PC-3 (cell line): ENCODE measurements around the gene DSEL. TPM values are rescaled to one million over a fixed set of nuclear protein-coding genes. Genes with fewer than 3 reads are reported as not detected.

Experiments used
- ATAC-seq: fragments of 200-7000 bp; cut with Tn5 transposase; 2 replicates; pipeline ENCODE4 v1.9.1; 2020; ENCODE audit warnings: mild to moderate bottlenecking, moderate library complexity
- BruUV-seq: library from RNA; stranded (reverse); fragments of 400-500 nt; replicated peaks from 2 replicates; lab custom pipeline; 2021; lab: Mats Ljungman, UMichigan
- CTCF ChIA-PET: fragments of 300-600 bp; sonication (Branson Sonifier 250); formaldehyde crosslinking; loops from one replicate; lab custom pipeline; 2022; ENCODE audit warnings: antibody characterized with exemption; lab: Charles Lee
- POLR2A ChIA-PET: fragments of 300-600 bp; sonication (Branson Sonifier 250); formaldehyde crosslinking; loops from one replicate; lab custom pipeline; 2022; ENCODE audit warnings: antibody characterized with exemption; ENCODE audit not compliant: unreplicated experiment; lab: Charles Lee
- DNase-seq: peaks from one replicate; pipeline ENCODE4 v3.0.0-alpha.2; 2015
- H2AFZ ChIP-seq: fragments of 300-600 bp; sonication (generic); 2 replicates; pipeline ENCODE4 v1.6.0; 2016; ENCODE audit warnings: antibody characterized with exemption, low read length
- H3F3A ChIP-seq: fragments of 300-600 bp; sonication (generic); one replicate; pipeline ENCODE4 v1.6.0; 2017; ENCODE audit warnings: antibody characterized with exemption, low read length, control low read depth, mild to moderate bottlenecking; ENCODE audit not compliant: unreplicated experiment
- H3K27ac ChIP-seq: fragments of 300-600 bp; sonication (generic); 2 replicates; pipeline ENCODE4 v1.5.1; 2016; ENCODE audit warnings: mild to moderate bottlenecking, low read length
- H3K27me3 ChIP-seq: fragments of 300-600 bp; sonication (generic); 2 replicates; pipeline ENCODE4 v1.6.1; 2016; ENCODE audit warnings: low read length, mixed read lengths
- H3K36me3 ChIP-seq: fragments of 300-600 bp; sonication (generic); 2 replicates; pipeline ENCODE4 v1.6.1; 2016; ENCODE audit warnings: low read depth, mixed run types, low read length, mixed read lengths
- H3K4me1 ChIP-seq: fragments of 300-600 bp; sonication (generic); 2 replicates; pipeline ENCODE4 v1.5.1; 2016; ENCODE audit warnings: low read length; ENCODE audit not compliant: insufficient read depth
- H3K4me2 ChIP-seq: fragments of 300-600 bp; sonication (generic); 2 replicates; pipeline ENCODE4 v1.6.0; 2016; ENCODE audit warnings: low read length
- H3K4me3 ChIP-seq: fragments of 300-600 bp; sonication (generic); 2 replicates; pipeline ENCODE4 v1.5.1; 2016; ENCODE audit warnings: mild to moderate bottlenecking, low read length, mixed read lengths
- H3K79me2 ChIP-seq: fragments of 300-600 bp; sonication (generic); 2 replicates; pipeline ENCODE4 v1.6.1; 2017; ENCODE audit warnings: low read length, mixed read lengths
- H3K9ac ChIP-seq: fragments of 300-600 bp; sonication (generic); 2 replicates; pipeline ENCODE4 v1.6.0; 2016; ENCODE audit warnings: mild to moderate bottlenecking, low read length
- H3K9me2 ChIP-seq: fragments of 300-600 bp; sonication (generic); replicated peaks from 2 replicates; pipeline ENCODE4 v1.6.1; 2016; ENCODE audit warnings: mixed run types, low read length, mixed read lengths
- H3K9me3 ChIP-seq: fragments of 300-600 bp; sonication (generic); 2 replicates; pipeline ENCODE4 v1.6.1; 2016; ENCODE audit warnings: low read length, mixed read lengths
- H4K20me1 ChIP-seq: fragments of 300-600 bp; sonication (generic); 2 replicates; pipeline ENCODE4 v1.6.1; 2016; ENCODE audit warnings: low read length, mixed read lengths
- CTCF ChIP-seq: fragments of 300-600 bp; sonication (generic); conservative IDR thresholded peaks from 2 replicates; pipeline ENCODE4 v1.5.1; 2017; ENCODE audit warnings: antibody characterized with exemption, low read depth, mild to moderate bottlenecking, low read length
- EZH2 ChIP-seq: fragments of 300-600 bp; sonication (generic); IDR thresholded peaks from one replicate; pipeline ENCODE4 v1.6.1; 2017; ENCODE audit warnings: antibody characterized with exemption, mild to moderate bottlenecking, low read length; ENCODE audit not compliant: unreplicated experiment
- EZH2phosphoT487 ChIP-seq: fragments of 300-600 bp; sonication (generic); IDR thresholded peaks from 2 replicates; pipeline ENCODE4 v1.6.1; 2018; ENCODE audit warnings: mild to moderate bottlenecking, antibody characterized with exemption, low read length, borderline replicate concordance
- intact Hi-C: fragments of 100-400 bp; cut with micrococcal nuclease; formaldehyde crosslinking; loops from 2 replicates; pipeline ENCODE4 v1.9.0; 2023
- total RNA-seq: library from RNA; depleted of rRNA; stranded (reverse); fragments of >200 nt; gene quantifications from 2 replicates; pipeline ENCODE4 v1.2.3, GENCODE V29; 2014

The DSEL gene
- total RNA-seq, 1 experiment from 2014 or later = 19.0 TPM

- TF ChIP-seq EZH2phosphoT487 (no peak), EZH2 (no peak), CTCF (no peak)
- Histone ChIP-seq H3K4me3 (no peak overlapping the region), H3K9me3 (no peaks in the 10 kb centered on the region), H2AFZ (no peak overlapping the region), H3K4me1 (no peaks in the 10 kb centered on the region), H3K36me3 (no peaks in the 10 kb centered on the region), H3K9me2 (no peaks in the 10 kb centered on the region), H3K27ac (no peak overlapping the region), H4K20me1 (no peaks in the 10 kb centered on the region), H3K79me2 (no peaks in the 10 kb centered on the region), H3K27me3 (no peaks in the 10 kb centered on the region), H3K4me2 (no peak overlapping the region), H3F3A (no peaks in the 10 kb centered on the region), H3K9ac (no peak overlapping the region)
- no peak for DNase-seq
- intact Hi-C loops = no loop called here
- ATAC-seq = no peak
- POLR2A ChIA-PET = no interaction called here
- CTCF ChIA-PET = no interaction called here
- no TSS peak for BruUV-seq
Observed at GRCh38 chr18:67540559-67540958, 24.0 kb upstream of the DSEL start.

DNA sequence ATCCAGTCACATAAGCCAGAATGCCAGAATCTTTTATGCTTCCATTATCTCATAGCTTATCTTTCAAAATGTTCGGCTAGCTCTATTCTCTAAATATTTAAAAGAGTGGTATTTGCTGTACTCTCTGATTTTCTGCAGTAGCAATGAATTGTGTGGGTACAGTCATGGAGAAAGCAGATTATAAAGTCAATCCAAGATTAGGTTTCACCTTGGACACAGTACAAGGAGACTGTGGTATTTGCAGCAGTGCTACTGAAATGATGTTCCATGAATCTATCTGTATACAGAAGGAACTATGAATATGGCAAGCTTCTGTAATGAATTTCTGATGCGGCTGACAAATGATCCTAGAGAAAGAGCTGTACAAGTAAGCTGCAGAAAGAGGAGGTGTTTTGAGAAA, 15.4 kb upstream of the DSEL start:
- TF ChIP-seq EZH2 (no peak), CTCF (no peak), EZH2phosphoT487 (no peak)
- H3K9ac ChIP-seq = no peak overlapping the region
- ATAC-seq = no peak
- no peaks in the 10 kb centered on the region for H3K36me3 ChIP-seq
- no peaks in the 10 kb centered on the region for H3K9me2 ChIP-seq
- no peaks in the 10 kb centered on the region for H3K9me3 ChIP-seq
- H3F3A ChIP-seq = no peaks in the 10 kb centered on the region
- H3K79me2 ChIP-seq = no peaks in the 10 kb centered on the region
- no peak overlapping the region for H3K4me3 ChIP-seq
- no peak overlapping the region for H3K27ac ChIP-seq
- no peak for DNase-seq
- H4K20me1 ChIP-seq = no peaks in the 10 kb centered on the region
- no TSS peak for BruUV-seq
- POLR2A ChIA-PET = no interaction called here
- CTCF ChIA-PET = no interaction called here
- intact Hi-C loops = no loop called here
- H3K4me1 ChIP-seq = no peaks in the 10 kb centered on the region
- no peaks in the 10 kb centered on the region for H3K27me3 ChIP-seq
- no peak overlapping the region for H2AFZ ChIP-seq
- no peak overlapping the region for H3K4me2 ChIP-seq

DNA sequence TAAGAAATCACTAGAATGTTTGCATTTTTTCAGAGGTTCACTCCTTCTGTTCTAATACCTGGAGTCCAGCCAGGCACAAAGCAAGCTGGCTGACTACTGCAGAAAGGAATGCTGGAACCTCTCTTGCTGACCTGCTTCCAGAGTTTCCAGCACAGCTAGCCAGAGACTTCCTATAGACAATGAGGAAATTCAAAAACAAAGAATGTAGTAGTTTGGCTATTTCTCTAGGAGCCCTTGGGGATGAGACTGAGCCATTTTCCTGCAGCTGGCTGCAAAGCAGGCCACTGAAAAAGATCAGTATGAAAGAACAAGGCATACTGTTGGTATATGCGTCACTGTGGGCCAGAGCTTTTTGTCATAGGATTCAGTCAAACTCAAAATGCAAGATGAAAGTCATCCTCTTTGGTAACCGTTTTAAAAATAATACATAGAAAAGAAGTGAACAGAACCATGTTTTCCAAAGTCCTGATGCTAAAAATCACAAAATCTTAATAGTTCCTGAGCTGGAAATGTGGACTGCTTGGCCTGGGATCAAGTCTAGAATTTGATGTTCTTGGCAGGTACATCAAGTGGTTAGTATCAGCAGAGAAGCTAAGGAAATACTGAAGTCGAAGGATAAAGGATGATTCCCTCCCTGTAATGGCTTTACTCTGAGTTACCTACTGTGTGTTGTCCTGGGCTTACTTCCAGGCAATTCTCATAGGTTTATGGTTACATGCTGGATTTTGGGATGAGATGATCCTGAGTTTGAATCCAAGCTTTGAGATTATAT, 9.0 kb upstream of the DSEL start:
- peak; percentile 93 for DNase-seq
- no TSS peak for BruUV-seq
- peak overlapping the region; percentile 34; the same call in 1 of the 2 replicates for H3K27ac ChIP-seq
- H3K36me3 ChIP-seq = no peaks in the 10 kb centered on the region
- peak overlapping the region; percentile 45 for H2AFZ ChIP-seq
- no peak overlapping the region for H3K4me3 ChIP-seq
- no peaks in the 10 kb centered on the region for H3K27me3 ChIP-seq
- no peaks in the 10 kb centered on the region for H3K9me2 ChIP-seq
- H3K9ac ChIP-seq = no peak overlapping the region
- peak; percentile 99 for ATAC-seq
- H3F3A ChIP-seq = no peaks in the 10 kb centered on the region
- intact Hi-C loops = loop anchor here (2.0 kb wide), 2 partner anchors 205 to 339 kb away; no protein-coding TSS in a partner anchor
- no peaks in the 10 kb centered on the region for H3K79me2 ChIP-seq
- peaks cover 16% of the 10 kb centered on the region for H3K4me1 ChIP-seq
- no peaks in the 10 kb centered on the region for H3K9me3 ChIP-seq
- TF ChIP-seq EZH2 (no peak), CTCF (no peak), EZH2phosphoT487 (no peak)
- H4K20me1 ChIP-seq = no peaks in the 10 kb centered on the region
- H3K4me2 ChIP-seq = peak overlapping the region; percentile 56
- ChIA-PET POLR2A (interaction anchor here (0.6 kb wide), 1 partner anchor 349 kb away, joined by 3 read pairs; no protein-coding TSS in a partner anchor), CTCF (interaction anchor here (0.5 to 0.6 kb wide), 2 partner anchors 340 to 588 kb away, joined by 3 to 4 read pairs; no protein-coding TSS in a partner anchor)
